ENCODE measurements around the gene MYMX.

Gene MYMX

DNA sequence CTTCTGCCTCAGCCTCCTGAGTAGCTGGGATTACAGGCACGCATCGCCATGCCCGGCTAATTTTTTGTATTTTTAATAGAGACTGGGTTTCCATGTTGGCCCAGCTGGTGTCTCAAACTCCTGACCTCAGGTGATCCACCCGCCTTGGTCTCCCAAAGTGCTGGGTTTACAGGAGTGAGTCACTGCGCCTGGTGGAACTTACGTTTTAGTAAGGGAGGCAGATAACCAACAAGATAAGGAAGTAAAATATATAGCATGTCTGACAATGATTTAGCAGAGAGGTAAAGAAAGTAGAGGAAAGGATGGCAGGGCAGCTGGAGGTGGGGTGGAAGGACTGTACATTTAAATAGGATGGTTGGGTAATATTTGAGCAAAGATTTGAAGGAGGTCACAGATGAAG, 12.8 kb upstream of the MYMX start:
- H3K4me3 ChIP-seq (ENCODE audit: low read depth, low read length): no peak overlapping the region
- ChIA-PET POLR2A (interaction anchor here (0.9 kb wide), 1 partner anchor 43 kb away, joined by 3 read pairs; the partner anchor contains the start of gene HSP90AB1), CTCF (interaction anchor here (0.8 to 1.5 kb wide), 5 partner anchors 16 to 31 kb away, joined by 3 to 7 read pairs (median 3); no protein-coding TSS in a partner anchor)
- no peak for TF ChIP-seq ZNF302 (tag by site-specific recombination; IDR thresholded peaks at IDR 0.05; ENCODE audit: low read depth)
- no peak for TF ChIP-seq KLF10 (tag by site-specific recombination; IDR thresholded peaks at IDR 0.05)
- TF ChIP-seq ZNF792 (tag by site-specific recombination; IDR thresholded peaks at IDR 0.05): no peak
- no peak for TF ChIP-seq SCRT2 (tag by site-specific recombination; IDR thresholded peaks at IDR 0.05)
- no peak for TF ChIP-seq ZNF354C (tag by site-specific recombination; IDR thresholded peaks at IDR 0.05; ENCODE audit: borderline replicate concordance, low read depth)
- TF ChIP-seq, protein P1, sequence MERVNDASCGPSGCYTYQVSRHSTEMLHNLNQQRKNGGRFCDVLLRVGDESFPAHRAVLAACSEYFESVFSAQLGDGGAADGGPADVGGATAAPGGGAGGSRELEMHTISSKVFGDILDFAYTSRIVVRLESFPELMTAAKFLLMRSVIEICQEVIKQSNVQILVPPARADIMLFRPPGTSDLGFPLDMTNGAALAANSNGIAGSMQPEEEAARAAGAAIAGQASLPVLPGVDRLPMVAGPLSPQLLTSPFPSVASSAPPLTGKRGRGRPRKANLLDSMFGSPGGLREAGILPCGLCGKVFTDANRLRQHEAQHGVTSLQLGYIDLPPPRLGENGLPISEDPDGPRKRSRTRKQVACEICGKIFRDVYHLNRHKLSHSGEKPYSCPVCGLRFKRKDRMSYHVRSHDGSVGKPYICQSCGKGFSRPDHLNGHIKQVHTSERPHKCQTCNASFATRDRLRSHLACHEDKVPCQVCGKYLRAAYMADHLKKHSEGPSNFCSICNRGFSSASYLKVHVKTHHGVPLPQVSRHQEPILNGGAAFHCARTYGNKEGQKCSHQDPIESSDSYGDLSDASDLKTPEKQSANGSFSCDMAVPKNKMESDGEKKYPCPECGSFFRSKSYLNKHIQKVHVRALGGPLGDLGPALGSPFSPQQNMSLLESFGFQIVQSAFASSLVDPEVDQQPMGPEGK (tag by site-specific recombination; IDR thresholded peaks at IDR 0.05): no peak
- TF ChIP-seq, protein P2, sequence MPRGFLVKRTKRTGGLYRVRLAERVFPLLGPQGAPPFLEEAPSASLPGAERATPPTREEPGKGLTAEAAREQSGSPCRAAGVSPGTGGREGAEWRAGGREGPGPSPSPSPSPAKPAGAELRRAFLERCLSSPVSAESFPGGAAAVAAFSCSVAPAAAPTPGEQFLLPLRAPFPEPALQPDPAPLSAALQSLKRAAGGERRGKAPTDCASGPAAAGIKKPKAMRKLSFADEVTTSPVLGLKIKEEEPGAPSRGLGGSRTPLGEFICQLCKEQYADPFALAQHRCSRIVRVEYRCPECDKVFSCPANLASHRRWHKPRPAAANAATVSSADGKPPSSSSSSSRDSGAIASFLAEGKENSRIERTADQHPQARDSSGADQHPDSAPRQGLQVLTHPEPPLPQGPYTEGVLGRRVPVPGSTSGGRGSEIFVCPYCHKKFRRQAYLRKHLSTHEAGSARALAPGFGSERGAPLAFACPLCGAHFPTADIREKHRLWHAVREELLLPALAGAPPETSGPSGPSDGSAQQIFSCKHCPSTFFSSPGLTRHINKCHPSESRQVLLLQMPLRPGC (tag by site-specific recombination; IDR thresholded peaks at IDR 0.05): no peak
- no peak for TF ChIP-seq ZNF521 (tag by site-specific recombination; IDR thresholded peaks at IDR 0.05)
- H3K36me3 ChIP-seq (ENCODE audit: control insufficient read depth in 2 of 2, insufficient read depth in 1 of 2, low read length in 2 of 2): no peaks in the 10 kb centered on the region
- H3K27ac ChIP-seq (ENCODE audit: extremely low read depth, low read depth, low read length): no peak overlapping the region
- H3K9me3 ChIP-seq (ENCODE audit: control insufficient read depth, insufficient read depth, low read depth, low read length): no peaks in the 10 kb centered on the region
- no peaks in the 10 kb centered on the region for H3K4me1 ChIP-seq (ENCODE audit: control insufficient read depth, insufficient read depth, low read length)

DNA sequence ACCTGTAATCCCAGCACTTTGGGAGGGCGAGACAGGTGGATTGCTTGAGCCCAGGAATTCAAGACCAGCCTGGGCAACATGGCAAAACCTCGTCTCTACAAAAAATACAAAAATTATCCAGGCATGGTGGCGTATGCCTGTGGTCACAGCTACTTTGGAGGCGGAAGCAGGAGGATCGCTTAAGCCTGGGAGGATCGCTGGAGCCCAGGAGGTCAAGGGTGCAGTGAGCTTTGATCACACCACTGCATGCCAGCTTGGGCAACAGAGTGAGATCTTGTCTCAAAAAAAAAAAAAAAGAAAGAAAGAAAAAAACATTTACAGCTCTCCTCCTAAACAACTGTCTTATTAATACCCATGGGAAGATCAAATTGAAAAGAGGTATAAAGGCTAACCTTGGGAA, 8.8 kb upstream of the MYMX start:
- H3K27ac ChIP-seq (ENCODE audit: extremely low read depth, low read depth, low read length): no peak overlapping the region
- no peak overlapping the region for H3K4me3 ChIP-seq (ENCODE audit: low read depth, low read length)
- no peak for TF ChIP-seq SETDB1 (IDR thresholded peaks at IDR 0.05; ENCODE audit: insufficient read length, low read length)
- no peak for TF ChIP-seq ZBTB7A (tag by site-specific recombination; IDR thresholded peaks at IDR 0.05; ENCODE audit: low read depth)
- no peak for TF ChIP-seq ZNF654 (tag by site-specific recombination; IDR thresholded peaks at IDR 0.05; ENCODE audit: low read depth)
- TF ChIP-seq ZNF223 (tag by site-specific recombination; IDR thresholded peaks at IDR 0.05): no peak
- TF ChIP-seq ZFHX2 (tag by site-specific recombination; conservative IDR thresholded peaks at IDR 0.05): no peak
- no peaks in the 10 kb centered on the region for H3K9me3 ChIP-seq (ENCODE audit: control insufficient read depth, insufficient read depth, low read depth, low read length)
- ChIA-PET POLR2A (interaction anchor here (0.6 kb wide), 1 partner anchor 431 kb away, joined by 3 read pairs; no protein-coding TSS in a partner anchor), CTCF (interaction anchor here (0.6 to 1.9 kb wide), 5 partner anchors 11 to 60 kb away, joined by 3 to 8 read pairs (median 5); no protein-coding TSS in a partner anchor)
- no peaks in the 10 kb centered on the region for H3K36me3 ChIP-seq (ENCODE audit: control insufficient read depth in 2 of 2, insufficient read depth in 1 of 2, low read length in 2 of 2)
- no peaks in the 10 kb centered on the region for H3K4me1 ChIP-seq (ENCODE audit: control insufficient read depth, insufficient read depth, low read length)

DNA sequence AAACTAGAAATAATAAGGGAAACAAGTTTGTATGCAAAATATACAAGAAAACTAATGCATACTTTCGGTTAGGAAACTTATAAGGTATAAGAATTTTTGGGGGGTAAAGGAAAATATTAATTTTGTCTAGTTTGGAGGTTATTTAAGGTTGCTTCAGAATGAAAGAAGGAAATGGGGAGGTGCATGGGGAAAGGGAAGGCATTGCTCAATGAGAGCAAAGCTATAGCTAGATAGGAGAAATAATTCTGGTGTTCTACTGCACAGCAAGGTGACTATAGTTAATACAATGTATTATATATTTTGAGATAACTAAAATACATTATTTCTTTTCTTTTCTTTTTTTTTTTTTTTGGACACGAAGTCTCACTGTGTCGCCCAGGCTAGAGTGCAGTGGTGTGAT, 5.4 kb upstream of the MYMX start:
- Histone ChIP-seq H3K9me3 (ENCODE audit: control insufficient read depth, insufficient read depth, low read depth, low read length) (no peaks in the 10 kb centered on the region), H3K27ac (ENCODE audit: extremely low read depth, low read depth, low read length) (no peak overlapping the region), H3K4me1 (ENCODE audit: control insufficient read depth, insufficient read depth, low read length) (no peaks in the 10 kb centered on the region), H3K4me3 (ENCODE audit: low read depth, low read length) (no peak overlapping the region), H3K36me3 (ENCODE audit: control insufficient read depth in 2 of 2, insufficient read depth in 1 of 2, low read length in 2 of 2) (no peaks in the 10 kb centered on the region)
- ChIA-PET POLR2A (interaction anchor here (0.6 kb wide), 1 partner anchor 27 kb away, joined by 3 read pairs; no protein-coding TSS in a partner anchor), CTCF (interaction anchor here (0.6 kb wide), 1 partner anchor 28 kb away, joined by 3 read pairs; no protein-coding TSS in a partner anchor)
- TF ChIP-seq ZNF830 (tag by site-specific recombination; IDR thresholded peaks at IDR 0.05; ENCODE audit: low read depth) (no peak), SP7 (tag by site-specific recombination; IDR thresholded peaks at IDR 0.05) (no peak), MZF1 (tag by site-specific recombination; IDR thresholded peaks at IDR 0.05; ENCODE audit: borderline replicate concordance) (no peak), ZNF175 (tag by site-specific recombination; IDR thresholded peaks at IDR 0.05) (no peak), ZNF610 (tag by site-specific recombination; IDR thresholded peaks at IDR 0.05; ENCODE audit: borderline replicate concordance) (no peak), KLF16 (tag by site-specific recombination; IDR thresholded peaks at IDR 0.05) (no peak), ZFP3 (tag by site-specific recombination; IDR thresholded peaks at IDR 0.05; ENCODE audit: low read depth) (no peak), SCRT1 (tag by site-specific recombination; IDR thresholded peaks at IDR 0.05; ENCODE audit: borderline replicate concordance) (no peak), ZNF391 (tag by site-specific recombination; IDR thresholded peaks at IDR 0.05; ENCODE audit: borderline replicate concordance, low read depth) (no peak), ZNF768 (tag by site-specific recombination; IDR thresholded peaks at IDR 0.05) (no peak)
- TF ChIP-seq, protein P3, sequence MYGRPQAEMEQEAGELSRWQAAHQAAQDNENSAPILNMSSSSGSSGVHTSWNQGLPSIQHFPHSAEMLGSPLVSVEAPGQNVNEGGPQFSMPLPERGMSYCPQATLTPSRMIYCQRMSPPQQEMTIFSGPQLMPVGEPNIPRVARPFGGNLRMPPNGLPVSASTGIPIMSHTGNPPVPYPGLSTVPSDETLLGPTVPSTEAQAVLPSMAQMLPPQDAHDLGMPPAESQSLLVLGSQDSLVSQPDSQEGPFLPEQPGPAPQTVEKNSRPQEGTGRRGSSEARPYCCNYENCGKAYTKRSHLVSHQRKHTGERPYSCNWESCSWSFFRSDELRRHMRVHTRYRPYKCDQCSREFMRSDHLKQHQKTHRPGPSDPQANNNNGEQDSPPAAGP (tag by site-specific recombination; IDR thresholded peaks at IDR 0.05): no peak
- TF ChIP-seq, protein P4, sequence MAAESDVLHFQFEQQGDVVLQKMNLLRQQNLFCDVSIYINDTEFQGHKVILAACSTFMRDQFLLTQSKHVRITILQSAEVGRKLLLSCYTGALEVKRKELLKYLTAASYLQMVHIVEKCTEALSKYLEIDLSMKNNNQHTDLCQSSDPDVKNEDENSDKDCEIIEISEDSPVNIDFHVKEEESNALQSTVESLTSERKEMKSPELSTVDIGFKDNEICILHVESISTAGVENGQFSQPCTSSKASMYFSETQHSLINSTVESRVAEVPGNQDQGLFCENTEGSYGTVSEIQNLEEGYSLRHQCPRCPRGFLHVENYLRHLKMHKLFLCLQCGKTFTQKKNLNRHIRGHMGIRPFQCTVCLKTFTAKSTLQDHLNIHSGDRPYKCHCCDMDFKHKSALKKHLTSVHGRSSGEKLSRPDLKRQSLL (tag by site-specific recombination; IDR thresholded peaks at IDR 0.05): no peak
- TF ChIP-seq, protein P5, sequence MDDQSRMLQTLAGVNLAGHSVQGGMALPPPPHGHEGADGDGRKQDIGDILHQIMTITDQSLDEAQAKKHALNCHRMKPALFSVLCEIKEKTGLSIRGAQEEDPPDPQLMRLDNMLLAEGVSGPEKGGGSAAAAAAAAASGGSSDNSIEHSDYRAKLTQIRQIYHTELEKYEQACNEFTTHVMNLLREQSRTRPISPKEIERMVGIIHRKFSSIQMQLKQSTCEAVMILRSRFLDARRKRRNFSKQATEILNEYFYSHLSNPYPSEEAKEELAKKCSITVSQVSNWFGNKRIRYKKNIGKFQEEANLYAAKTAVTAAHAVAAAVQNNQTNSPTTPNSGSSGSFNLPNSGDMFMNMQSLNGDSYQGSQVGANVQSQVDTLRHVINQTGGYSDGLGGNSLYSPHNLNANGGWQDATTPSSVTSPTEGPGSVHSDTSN (CRISPR knock-in tag; IDR thresholded peaks at IDR 0.05): no peak

All from HEK293 (cell line).